Measurements from ENCODE around the gene CTNS. TPM values are rescaled to one million over a fixed set of nuclear protein-coding genes. Genes with fewer than 3 reads are reported as not detected.
A peak's percentile ranks its signal among the peaks of the same experiment; 100 is the strongest.

Gene CTNS
- total RNA-seq, 1 donor from 2014 or later = 9.4 TPM

DNA sequence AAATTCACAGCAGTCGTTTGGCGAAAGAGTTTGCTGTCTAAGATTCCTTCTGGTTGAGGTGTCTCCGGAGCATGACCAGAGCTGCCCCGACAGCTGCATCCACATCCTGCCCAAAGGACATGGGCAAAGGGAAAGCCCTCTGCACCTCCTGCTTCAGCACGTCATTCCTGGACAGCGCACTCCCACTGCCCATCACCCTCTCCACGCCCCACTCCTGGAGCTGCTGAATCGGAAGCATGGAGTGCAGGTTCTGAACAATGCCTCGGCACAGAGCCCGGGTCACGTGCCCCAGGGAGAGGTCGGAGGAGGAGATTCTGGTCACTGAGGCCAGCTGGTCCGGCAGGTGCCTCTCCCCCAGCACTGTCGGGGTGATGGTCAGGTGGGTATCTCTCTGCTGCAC is 26.0 kb upstream of the CTNS start:
- no peak overlapping the region for H2AFZ ChIP-seq (replicated peaks)
- H3K4me1 ChIP-seq = no peaks in the 10 kb centered on the region
- H3K27ac ChIP-seq = no peak overlapping the region
- no peaks in the 10 kb centered on the region for H3K27me3 Mint-ChIP-seq (ENCODE audit: insufficient read depth, low read depth)
- TF ChIP-seq EZH2phosphoT487 (IDR thresholded peaks at IDR 0.05) (no peak), EZH2 (IDR thresholded peaks at IDR 0.05) (no peak)
- TF ChIP-seq, protein P1, sequence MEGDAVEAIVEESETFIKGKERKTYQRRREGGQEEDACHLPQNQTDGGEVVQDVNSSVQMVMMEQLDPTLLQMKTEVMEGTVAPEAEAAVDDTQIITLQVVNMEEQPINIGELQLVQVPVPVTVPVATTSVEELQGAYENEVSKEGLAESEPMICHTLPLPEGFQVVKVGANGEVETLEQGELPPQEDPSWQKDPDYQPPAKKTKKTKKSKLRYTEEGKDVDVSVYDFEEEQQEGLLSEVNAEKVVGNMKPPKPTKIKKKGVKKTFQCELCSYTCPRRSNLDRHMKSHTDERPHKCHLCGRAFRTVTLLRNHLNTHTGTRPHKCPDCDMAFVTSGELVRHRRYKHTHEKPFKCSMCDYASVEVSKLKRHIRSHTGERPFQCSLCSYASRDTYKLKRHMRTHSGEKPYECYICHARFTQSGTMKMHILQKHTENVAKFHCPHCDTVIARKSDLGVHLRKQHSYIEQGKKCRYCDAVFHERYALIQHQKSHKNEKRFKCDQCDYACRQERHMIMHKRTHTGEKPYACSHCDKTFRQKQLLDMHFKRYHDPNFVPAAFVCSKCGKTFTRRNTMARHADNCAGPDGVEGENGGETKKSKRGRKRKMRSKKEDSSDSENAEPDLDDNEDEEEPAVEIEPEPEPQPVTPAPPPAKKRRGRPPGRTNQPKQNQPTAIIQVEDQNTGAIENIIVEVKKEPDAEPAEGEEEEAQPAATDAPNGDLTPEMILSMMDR (IDR thresholded peaks at IDR 0.05) = no peak
- no peaks in the 10 kb centered on the region for H4K20me1 ChIP-seq (ENCODE audit: low read depth)
- H3K4me3 Mint-ChIP-seq = no peak overlapping the region
- no peaks in the 10 kb centered on the region for H3K79me2 ChIP-seq (ENCODE audit: low read depth)
- no peaks in the 10 kb centered on the region for H3K36me3 ChIP-seq
- no peaks in the 10 kb centered on the region for H3F3A ChIP-seq (ENCODE audit: low read depth)
- H3K4me2 ChIP-seq = no peak overlapping the region
- peaks cover 20% of the 10 kb centered on the region for H3K36me3 Mint-ChIP-seq
- no peak for DNase-seq (ENCODE audit: low spot score)
- no peak overlapping the region for H3K27ac Mint-ChIP-seq
- no peaks in the 10 kb centered on the region for H3K4me1 Mint-ChIP-seq
- no peaks in the 10 kb centered on the region for H3K9me3 Mint-ChIP-seq
- no peak overlapping the region for H3K4me3 ChIP-seq
- no peaks in the 10 kb centered on the region for H3K27me3 ChIP-seq
- no peaks in the 10 kb centered on the region for H3K9me3 ChIP-seq (ENCODE audit: low read depth)
- H3K9ac ChIP-seq = no peak overlapping the region

DNA sequence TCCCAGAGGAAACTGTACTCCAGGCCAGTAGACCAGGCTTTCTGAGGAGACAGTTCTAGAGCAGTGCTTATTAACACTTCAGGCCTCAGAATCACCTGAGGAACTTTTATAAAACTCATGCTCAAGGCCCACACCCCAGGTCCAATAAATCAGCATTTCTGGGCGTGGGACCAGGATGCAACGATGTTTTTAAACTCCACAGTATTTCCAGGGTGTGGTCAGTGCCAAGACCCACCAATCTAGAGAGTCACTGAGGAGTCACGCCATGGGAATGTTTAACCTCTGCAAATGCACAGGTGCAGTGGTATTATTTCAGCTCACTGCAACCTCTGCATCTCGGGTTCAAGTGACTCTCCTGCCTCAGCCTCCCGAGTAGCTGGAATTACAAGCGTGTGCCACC is 23.4 kb upstream of the CTNS start:
- Mint-ChIP-seq H3K4me3 (no peak overlapping the region), H3K27ac (no peak overlapping the region), H3K36me3 (peaks cover 28% of the 10 kb centered on the region)

DNA sequence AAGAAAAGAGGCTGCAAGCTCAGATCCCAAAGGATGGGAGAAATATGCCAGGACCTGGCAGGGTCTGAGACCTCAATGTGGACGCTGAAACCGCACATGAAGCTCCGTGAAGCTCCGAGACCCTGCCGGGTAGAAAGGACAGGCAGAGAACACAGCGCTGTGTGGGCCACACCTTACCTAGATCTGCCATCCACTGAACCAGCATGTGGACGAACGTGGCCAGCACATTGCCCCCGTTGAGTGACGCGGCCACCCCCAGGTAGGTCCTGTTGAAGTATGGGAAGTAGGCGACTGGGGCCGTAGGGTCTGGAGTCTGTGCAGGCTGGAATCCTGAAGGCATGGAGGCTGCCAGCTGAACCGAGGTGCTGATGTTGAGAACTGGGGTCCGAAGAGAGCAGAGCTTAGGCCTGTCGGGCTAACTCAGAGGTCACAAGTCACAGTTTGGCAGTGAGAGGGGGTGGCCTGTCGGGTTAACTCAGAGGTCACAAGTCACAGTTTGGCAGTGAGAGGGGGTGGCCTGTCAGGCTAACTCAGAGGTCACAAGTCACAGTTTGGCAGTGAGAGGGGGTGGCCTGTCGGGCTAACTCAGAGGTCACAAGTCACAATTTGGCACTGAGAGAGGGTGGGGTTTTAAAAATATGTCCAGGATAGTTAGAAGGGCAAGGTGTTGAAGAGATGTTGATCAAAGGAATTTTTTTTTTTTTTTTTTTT is 21.2 kb upstream of the CTNS start:
- Mint-ChIP-seq H3K36me3 (peaks cover 32% of the 10 kb centered on the region), H3K27ac (peak overlapping the region; percentile 74), H3K27me3 (ENCODE audit: insufficient read depth, low read depth) (no peaks in the 10 kb centered on the region), H3K4me1 (no peaks in the 10 kb centered on the region), H3K9me3 (no peaks in the 10 kb centered on the region), H3K4me3 (no peak overlapping the region)
- no peak overlapping the region for H3K4me2 ChIP-seq
- no peaks in the 10 kb centered on the region for H3F3A ChIP-seq (ENCODE audit: low read depth)
- DNase-seq (ENCODE audit: low spot score) = no peak
- H3K27me3 ChIP-seq = no peaks in the 10 kb centered on the region
- H4K20me1 ChIP-seq (ENCODE audit: low read depth) = no peaks in the 10 kb centered on the region
- H3K4me3 ChIP-seq = no peak overlapping the region
- no peaks in the 10 kb centered on the region for H3K4me1 ChIP-seq
- TF ChIP-seq, protein P1 (IDR thresholded peaks at IDR 0.05) = no peak
- TF ChIP-seq EZH2phosphoT487 (IDR thresholded peaks at IDR 0.05) (no peak), EZH2 (IDR thresholded peaks at IDR 0.05) (no peak)
- H3K27ac ChIP-seq = no peak overlapping the region
- no peaks in the 10 kb centered on the region for H3K36me3 ChIP-seq
- no peaks in the 10 kb centered on the region for H3K79me2 ChIP-seq (ENCODE audit: low read depth)
- no peak overlapping the region for H3K9ac ChIP-seq
- H2AFZ ChIP-seq (replicated peaks) = no peak overlapping the region
- no peaks in the 10 kb centered on the region for H3K9me3 ChIP-seq (ENCODE audit: low read depth)

More for the DNA sequence above, 23.4 kb upstream of the CTNS start:
- Histone ChIP-seq H3K4me1 (no peaks in the 10 kb centered on the region), H3K27ac (no peak overlapping the region), H4K20me1 (ENCODE audit: low read depth) (no peaks in the 10 kb centered on the region), H3F3A (ENCODE audit: low read depth) (no peaks in the 10 kb centered on the region), H3K9me3 (ENCODE audit: low read depth) (no peaks in the 10 kb centered on the region), H3K4me3 (no peak overlapping the region), H3K79me2 (ENCODE audit: low read depth) (no peaks in the 10 kb centered on the region), H3K27me3 (no peaks in the 10 kb centered on the region), H3K36me3 (no peaks in the 10 kb centered on the region), H2AFZ (replicated peaks) (no peak overlapping the region), H3K4me2 (no peak overlapping the region), H3K9ac (no peak overlapping the region)
- H3K4me1 Mint-ChIP-seq = no peaks in the 10 kb centered on the region
- no peaks in the 10 kb centered on the region for H3K9me3 Mint-ChIP-seq
- no peaks in the 10 kb centered on the region for H3K27me3 Mint-ChIP-seq (ENCODE audit: insufficient read depth, low read depth)
- no peak for DNase-seq (ENCODE audit: low spot score)
- TF ChIP-seq, protein P1 (IDR thresholded peaks at IDR 0.05) = no peak
- TF ChIP-seq EZH2 (IDR thresholded peaks at IDR 0.05) (no peak), EZH2phosphoT487 (IDR thresholded peaks at IDR 0.05) (no peak)
